HG03066 (cell line): Measurements from ENCODE around the gene ALPI.

Experiments
- ATAC-seq: cut with Tn5 transposase; IDR thresholded peaks from one replicate; pipeline ENCODE4 v1.9.1; 2021; ENCODE audit warnings: low read depth; ENCODE audit not compliant: unreplicated experiment

The ALPI gene

DNA sequence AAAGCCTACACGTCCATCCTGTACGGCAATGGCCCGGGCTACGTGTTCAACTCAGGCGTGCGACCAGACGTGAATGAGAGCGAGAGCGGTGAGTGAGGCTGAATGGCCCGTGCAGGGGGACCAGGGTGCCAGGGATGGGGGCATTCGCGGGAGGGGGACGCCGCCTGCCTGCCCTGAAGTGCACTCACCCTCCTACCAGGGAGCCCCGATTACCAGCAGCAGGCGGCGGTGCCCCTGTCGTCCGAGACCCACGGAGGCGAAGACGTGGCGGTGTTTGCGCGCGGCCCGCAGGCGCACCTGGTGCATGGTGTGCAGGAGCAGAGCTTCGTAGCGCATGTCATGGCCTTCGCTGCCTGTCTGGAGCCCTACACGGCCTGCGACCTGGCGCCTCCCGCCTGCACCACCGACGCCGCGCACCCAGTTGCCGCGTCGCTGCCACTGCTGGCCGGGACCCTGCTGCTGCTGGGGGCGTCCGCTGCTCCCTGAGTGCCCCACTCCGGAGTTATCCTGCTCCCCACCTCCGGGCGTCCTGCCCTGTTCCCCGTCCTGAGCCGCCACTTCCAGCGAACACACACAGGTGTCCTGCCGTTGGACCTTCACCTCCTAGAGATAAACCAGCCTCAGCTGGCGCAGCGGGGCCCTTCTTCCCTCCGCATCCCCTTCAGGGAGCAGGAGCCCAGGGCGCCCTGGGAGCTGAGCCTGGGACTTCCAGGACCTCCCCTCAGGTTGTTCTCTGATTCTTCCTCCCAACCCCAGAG lies 2.9 kb downstream of the ALPI start:
- no peak for ATAC-seq

DNA sequence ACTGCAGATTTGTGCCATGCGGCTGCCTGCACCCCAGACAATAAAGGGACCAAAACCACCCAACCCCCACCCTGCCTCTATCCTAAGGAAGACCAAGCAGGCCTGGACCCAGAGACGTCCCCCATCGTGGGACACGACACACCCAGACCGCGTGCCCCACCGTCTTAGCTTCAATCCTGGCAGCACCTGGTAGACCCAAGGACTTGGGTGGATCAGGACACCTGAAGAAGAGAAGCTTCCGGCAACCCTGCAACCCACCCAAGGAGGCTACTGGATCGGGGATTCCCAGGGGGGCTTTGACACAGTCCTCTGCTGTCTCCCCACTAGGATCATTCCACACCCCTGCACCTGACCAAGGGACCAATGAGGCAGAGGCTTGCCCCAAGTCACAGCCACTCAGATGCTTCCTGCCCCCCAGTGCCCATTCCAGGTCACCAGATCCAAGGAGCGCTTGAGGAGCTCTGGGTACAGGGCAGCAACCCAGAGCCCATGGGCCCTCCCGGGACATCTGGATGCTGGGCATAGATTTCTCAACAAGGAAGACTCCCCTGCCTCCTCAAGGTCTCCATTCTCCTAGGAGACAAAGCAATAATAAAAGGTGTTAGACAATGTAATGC lies 3.6 kb downstream of the ALPI start:
- no peak for ATAC-seq

DNA sequence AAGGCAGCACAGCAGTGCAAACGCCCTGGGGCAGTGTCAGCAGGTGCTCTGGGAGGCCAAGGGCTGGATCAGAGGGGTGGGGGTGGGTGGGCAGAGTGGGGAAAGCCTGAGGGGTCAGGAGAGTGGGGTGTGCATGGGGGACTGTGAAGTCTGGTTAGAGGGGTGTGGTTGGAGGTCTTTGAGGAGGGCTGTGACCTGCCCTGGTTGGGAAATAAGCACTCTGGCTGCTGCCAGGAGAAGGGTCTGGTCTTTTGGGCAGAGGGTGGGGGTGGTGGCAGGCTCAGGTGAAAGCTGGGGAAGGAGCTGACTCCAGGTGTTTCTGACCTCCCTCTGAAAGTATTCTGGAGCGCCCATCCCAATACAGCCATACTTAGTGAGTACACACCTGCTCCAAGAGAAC lies 4.2 kb downstream of the ALPI start:
- no peak for ATAC-seq

DNA sequence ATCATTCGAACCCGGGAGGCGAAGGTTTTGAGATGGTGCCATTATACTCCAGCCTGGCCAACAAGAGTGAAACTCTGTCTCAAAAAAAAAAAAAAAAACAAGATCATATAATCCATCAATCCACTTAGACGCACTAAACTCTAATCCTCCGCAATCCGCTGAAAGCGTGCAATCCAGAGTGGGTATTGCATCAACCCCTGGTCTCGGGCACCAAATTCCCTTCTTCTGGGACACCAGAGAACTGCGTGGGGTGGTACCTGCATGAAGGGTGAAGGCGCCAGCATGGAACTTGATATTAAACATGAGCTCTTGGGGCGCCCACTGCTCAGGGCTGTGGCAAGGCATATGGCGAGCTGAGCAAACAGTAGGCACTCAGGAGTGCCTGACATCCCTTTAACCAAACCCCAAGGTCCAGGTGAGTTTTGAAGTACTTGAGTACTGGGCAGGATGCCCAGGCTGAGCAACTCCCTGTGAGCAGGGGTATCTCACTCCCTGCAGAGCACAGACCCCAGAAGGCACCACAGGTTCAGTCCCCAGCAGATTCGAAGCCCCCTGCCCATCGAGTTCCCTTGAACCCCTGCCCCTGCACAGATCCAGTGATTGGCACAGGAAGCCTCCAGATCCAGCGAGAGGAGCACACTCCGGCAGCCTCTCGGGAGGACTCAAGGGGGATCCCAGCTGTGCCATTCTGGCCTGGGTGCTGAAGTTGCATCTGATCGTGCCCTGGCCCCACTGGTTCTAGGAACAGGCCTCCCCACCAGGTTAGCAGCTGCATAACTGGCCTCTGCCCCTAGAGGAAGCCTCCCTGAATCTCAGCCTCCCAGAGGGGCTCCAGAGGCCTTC lies 8.0 kb downstream of the ALPI start:
- no peak for ATAC-seq

DNA sequence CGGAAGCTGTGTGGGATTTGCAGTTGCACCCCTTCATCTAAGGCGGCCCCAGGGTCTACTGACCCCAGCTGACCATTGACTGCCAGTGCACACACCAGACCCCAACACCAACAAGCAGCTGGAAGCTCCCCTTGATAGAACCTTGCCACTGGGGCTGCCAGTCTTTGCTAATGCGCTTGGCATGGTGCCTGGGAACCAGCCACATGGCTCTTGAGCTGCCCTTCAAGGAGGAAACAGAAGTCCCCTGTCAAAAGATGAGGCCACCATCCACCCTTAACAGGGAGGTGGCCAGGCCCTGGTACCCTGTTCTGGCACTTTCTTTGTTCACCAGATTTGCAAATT lies 8.6 kb downstream of the ALPI start:
- ATAC-seq = no peak

DNA sequence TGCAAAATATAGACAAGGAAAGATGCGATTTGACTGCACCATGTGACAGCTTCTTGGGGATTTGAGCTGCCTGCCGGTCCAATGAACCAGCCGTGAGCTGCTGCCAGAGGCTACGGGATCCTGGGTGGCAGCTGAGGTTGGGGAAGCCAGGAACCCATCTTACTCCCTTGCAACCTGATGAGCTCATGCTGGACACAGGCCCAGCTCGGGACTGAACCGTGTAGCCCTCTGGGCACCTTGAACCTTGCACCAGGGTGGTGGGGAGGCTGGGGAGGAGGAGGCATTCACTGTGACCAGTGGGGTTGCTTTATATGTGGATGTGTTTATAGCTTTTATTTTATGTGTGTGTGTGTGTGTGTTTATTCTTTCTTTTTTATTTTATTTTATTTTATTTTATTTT lies 9.1 kb downstream of the ALPI start:
- ATAC-seq = no peak

DNA sequence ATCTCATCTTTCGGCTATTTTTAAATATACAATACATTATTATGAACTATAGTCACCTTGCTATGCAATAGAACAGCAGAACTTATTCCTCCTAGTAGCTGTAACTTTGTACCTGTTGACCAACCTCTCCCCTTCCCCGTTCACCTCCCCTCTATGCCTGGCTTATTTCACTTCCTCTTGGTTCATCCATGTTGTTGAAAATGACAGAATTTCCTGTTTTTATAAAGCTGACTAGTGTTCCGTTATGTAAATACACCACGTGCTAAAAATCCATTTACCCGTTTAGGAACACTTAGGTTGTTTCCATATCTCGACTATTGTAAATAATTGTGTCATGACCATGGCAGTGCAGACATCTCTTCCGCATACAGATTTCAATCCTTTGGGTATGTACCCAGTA lies 10.3 kb downstream of the ALPI start:
- ATAC-seq = no peak

DNA sequence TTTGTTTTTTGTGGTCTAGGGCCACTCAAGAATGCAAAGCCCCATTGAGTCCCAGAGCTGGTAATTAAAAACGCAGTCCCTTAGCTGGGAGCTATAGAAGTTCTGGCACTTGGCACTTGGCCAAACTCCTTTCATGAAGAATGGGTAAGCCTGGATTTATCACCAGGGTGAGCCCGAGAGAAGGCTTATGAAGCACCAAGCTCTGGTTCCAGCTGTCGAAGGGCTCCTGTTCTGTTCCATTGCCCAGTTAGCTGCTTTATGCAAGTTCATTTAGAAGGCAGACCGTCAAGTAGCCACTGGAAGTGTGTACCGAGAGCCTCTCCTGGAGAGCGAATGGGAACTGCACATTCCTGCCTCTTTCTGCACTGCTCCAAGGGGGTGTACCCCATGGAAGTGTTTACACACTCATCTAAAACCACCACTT lies 17.5 kb downstream of the ALPI start:
- no peak for ATAC-seq

DNA sequence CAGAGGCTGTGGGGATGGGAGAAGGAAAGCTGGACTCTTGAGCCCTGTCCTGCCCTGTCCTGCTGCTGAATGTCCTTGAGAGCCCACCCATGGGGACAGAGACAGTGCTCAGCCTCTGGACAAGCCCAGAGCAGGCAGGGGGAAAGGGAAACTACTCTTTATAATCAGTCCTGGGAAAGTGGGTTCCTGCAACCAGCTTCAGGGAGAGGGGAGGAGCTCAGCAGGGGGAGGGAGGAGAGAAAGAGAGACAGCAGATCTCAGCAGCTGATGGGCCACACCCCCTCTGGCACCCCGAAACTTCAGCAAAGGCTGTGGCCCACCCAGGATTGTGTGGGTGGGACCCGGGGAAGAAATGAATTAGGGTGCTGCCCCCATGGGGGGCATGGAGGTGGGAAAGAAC lies 20.1 kb downstream of the ALPI start:
- no peak for ATAC-seq

DNA sequence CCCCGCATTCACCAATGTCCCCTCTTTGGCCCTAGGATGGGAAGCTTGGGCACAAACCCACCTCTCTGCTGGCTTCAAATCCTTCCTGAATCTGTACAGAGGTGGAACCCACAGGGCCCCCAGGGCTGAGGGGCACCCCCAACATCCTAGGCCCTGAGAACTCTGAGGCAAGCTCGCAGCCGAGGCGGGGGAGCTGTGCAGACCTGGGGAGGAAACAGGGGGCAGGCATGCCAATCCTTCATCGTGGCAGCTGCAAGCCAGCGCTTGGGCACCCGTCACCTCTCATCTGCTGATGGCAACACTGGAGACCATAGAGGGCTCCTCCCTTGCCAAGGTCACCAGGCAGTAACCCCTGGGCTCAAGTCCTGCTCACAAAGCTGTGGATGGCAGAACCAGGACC lies 20.8 kb downstream of the ALPI start:
- ATAC-seq = no peak

DNA sequence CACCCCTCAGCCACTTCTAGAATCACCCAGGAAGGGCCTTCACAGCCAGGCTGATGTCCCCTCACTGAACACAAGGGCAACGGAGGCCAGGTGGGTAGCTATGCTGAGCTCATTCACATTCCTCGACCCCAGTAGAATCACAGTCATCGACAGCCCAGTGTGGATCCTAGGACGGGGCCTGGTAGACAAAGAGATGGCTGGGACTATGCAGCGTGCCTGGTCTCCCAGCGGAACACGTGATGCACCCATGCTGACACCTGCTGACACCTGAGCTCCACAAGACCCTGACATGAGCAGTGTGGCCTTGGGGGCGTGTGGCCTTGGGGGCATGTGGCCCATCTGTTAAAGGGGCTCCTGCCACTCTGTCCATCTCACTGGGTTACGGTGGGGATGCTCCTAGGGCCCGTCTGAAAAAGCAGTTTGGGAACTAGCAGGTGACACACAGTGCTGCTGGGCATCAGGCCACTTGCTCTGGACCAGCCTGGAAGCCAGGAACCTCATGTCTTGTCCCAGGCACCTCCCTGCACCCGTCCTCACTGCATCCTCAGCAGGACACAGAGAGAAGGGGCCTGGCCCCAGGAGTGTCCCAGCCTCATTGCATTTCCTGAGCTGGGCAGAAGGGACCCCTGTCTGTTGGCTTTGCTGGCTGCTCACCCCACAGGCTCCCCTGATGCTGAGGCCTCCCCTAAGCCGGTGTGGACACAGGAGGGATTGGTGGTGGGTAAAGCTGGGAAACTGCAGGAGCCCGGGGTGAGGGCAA lies 22.0 kb downstream of the ALPI start:
- no peak for ATAC-seq

DNA sequence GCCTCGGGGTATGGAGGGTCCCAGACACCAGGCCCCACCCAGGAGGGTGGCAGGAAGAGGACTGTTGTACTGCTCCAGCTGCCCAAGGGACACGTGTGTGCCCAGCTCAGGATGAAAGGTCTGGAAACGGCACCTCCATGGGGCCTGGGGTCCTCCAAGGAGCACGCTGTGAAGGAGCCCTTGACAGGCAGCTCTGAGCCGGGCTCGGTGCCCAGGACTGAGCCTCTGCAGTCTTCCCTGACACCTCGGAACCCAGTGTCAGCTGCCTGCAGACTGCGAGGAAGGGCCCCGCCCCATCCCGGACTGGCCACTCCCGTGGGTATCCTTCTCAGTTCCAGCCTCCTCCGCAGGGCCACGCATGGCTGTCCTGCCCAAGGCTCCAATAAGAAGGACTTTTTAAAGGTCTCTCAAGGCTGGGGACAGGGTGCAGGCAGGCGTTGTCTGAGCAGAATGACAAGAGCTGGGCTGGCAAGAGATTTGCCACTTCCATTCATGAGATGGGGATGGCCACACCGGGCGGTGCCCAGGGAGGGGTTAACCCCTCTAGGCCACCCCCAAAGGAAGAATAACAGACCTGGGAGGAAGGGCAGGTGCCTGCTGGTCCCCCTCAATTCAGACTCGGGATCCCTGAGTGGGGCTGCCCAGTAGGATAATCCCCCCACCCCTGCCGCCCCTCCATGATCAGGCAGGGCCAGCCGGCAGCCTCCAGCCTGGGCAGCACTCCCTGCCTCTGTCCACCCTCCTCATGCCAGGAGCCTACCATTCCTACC lies 22.8 kb downstream of the ALPI start:
- no peak for ATAC-seq

DNA sequence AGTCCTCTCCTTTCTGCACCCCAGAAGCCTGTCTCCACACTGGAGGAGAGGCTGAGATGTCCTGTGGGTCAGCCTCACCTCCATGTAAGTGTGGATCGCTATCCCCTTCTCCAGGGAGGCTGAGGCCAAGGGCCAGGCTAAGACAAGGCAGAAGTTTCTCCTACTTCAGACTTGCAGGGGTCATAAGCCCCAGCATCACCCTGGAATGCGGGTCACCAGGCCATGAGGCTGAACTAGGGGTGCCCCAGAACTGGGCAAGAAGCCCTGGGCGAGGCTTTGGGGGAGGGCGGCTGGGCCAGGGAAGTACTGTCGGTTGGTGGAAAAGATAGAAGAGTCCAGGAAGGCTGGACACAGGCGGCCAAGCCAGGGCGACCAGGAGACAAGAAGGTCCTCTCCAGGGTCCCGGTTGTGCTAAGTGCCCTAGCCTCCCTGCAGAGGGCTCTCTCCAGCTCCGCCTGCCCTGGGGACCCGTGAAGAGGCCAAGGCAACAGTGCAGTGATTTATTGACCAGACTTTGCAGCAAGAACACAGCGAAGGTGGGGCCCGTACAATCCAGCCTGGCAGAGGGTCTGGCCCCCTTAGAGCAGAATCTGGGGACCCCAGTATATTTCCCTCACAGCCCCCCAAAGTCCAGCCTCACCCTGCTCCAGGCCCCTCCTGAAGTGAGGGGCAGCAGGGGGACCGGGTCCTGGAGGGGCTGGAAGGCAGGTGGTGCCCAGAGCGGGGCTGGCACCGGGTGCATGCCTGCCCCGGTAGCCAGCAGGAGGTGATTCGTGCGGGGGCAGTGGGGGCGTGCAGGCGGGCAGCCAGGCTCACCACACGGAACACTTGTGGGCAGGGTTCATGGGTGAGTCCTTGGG lies 23.6 kb downstream of the ALPI start:
- ATAC-seq = no peak

DNA sequence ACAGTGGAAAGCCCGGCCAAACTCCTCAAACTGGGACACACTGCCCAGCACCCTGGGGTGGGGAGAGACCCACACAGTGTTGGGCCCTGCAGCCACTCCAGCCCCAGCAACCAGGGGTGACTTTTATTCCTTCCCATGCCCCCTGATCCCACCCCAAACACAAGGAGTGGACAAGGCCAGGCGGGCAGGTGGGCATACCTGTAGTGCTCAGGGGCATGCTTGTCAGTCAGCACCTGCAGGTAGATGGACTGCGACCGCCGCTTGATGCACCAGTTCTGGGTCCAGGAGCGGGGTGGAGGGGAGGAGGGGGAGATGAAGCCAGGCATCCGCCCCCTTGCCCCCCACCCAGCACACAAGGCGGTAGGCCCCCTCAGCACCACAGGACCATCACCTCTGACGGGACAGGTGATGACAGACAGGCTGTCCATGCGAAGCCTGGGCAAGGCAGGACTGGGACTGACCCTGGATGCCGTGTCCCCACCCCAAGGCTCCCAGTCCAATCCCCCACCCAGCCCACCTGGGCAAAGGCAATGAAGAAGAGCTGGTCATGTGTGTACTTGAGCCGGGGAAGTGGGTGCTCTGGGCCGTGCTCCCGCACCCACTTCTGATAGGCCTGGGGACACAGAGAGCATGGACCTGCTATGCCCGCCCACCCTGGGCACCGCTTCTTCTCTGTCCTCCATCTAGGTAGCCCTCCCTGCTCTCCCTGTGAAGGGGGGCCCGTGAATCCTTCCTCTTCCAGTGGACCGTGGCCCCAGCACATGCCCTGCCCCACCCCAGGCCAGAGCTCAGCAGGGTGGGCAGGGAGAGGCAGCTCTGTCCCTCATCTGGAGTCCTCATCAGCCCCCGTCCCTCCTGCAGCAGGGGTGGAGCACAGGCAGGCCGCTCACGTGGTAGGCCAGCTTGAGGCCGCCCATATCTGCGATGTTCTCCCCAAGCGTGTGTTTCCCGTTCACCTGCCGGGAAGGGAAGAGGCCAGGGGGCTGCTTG lies 24.5 kb downstream of the ALPI start:
- ATAC-seq = no peak

DNA sequence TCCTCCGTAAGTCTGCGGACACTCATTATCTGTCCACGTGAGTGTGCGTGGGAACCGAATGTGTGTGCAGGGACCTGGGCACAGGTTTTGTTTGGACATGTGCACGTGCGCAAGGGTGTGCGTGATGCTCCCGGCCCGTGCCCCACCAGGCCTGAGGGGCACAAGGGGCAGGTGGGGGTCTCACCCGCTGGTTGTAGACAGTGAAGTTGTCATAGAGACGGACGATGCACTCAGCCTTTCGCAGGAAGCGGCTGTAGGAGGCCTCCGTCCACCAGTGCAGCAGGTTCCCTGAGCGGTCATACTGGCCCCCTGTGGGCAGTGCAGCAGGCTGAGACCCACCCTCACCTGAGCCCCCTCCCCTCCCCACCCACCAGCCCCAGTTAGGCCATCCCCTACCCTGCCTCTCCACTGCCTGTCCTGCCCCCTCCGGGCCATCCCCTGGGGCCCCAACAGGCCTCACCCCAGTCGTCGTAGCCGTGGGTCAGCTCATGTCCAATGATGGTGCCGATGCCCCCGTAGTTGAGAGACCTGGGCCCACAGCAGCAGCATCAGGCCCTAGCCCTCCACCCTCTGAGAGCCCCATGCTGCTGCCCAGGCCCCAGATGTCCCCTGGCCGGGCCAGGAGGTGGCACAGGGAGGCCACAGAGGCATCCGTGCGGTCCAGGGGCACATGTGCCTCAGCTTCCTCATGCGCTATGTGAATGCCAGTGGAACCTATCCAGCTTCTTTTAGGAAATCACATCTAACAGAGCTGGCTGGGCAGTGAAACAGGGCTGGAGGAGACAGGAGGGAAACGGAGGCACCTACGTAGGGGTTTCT lies 25.6 kb downstream of the ALPI start:
- no peak for ATAC-seq

DNA sequence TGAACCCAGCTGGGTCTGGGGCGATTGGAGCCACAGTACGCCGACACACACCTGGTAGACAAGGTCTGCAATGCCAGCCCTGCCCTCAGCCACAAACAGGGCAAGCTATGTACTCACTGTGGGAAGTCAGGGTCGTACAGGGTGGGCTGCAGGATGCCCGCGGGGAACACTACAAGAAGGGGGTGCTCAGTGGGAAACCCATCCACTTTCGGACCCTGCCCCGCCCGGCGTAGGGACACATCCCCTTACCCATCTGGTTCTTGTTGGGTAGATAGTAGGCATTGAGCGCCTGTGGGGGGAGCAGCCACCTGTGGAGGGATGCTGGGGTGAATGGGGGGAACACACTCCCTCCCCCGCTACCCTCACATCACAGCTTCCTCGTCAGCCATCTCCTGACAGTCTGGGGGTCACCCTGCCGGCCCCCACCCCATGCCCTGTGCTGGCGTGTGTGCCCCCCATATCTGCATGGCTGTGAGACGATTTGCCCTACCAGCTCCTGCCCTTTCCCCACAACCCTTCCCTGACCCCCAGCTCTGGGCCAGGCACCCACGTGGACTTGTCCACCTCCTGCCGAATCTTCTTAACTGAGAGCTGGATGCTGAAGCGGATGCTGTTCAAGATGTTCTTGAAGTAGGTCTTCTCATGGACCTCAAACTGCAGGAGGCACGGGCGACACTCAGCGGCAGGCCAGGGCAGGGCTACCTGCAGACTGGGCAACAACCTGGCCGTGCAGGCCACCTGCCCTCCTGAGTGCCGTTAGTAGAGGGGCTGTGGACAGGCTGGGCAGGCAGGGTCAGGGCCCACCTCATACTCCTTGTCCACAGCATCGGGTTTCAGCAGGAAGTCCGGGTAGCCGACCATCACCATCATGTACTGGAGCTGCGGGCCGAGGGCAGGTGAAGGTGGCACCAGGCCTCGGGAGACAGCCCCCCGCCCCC lies 26.6 kb downstream of the ALPI start:
- no peak for ATAC-seq
